ENCODE data around the gene CD276. TPM values are rescaled to one million over a fixed set of nuclear protein-coding genes. Genes with fewer than 3 reads are reported as not detected.
"Not testable (repeated sequence)": the region's sequence is repeated elsewhere in the genome, so short reads cannot be mapped to it uniquely, and the experiment has no call there.

CD276 gene
- total and polyA plus RNA-seq, 5 experiments from 2014 or later = 0.49 to 0.63 TPM; not detected in 3

- ATAC-seq (no peak), DNase-seq (no peak)
- no peak overlapping the region for H3K27ac Mint-ChIP-seq
- no peaks in the 10 kb centered on the region for H3K36me3 Mint-ChIP-seq
- no peak overlapping the region for H3K4me3 Mint-ChIP-seq
- H3K9me3 Mint-ChIP-seq = no peaks in the 10 kb centered on the region
- peaks cover 0 to 2% (median 0%) of the 10 kb centered on the region in 4 donors for H3K4me1 Mint-ChIP-seq
- POLR2A ChIA-PET = no interaction called here
- H3K27me3 Mint-ChIP-seq = peaks cover 5 to 62% (median 23%) of the 10 kb centered on the region in 5 donors
These were observed 33.6 kb downstream of the CD276 start for GRCh38 chr15:73717802-73718201.

GRCh38 chr15:73718694-73719093, 34.5 kb downstream of the CD276 start:
- no peaks in the 10 kb centered on the region for H3K9me3 Mint-ChIP-seq
- ATAC-seq (no peak), DNase-seq (no peak)
- POLR2A ChIA-PET = no interaction called here
- H3K4me1 Mint-ChIP-seq = peaks cover 0 to 2% (median 0%) of the 10 kb centered on the region in 4 donors
- no peak overlapping the region for H3K27ac Mint-ChIP-seq
- H3K27me3 Mint-ChIP-seq = peaks cover 7 to 62% (median 21%) of the 10 kb centered on the region in 5 donors
- no peaks in the 10 kb centered on the region for H3K36me3 Mint-ChIP-seq
- no peak overlapping the region for H3K4me3 Mint-ChIP-seq

- Mint-ChIP-seq H3K4me3 (no peak overlapping the region), H3K36me3 (no peaks in the 10 kb centered on the region), H3K4me1 (peaks cover 0 to 2% (median 0%) of the 10 kb centered on the region in 4 donors), H3K9me3 (no peaks in the 10 kb centered on the region), H3K27ac (no peak overlapping the region), H3K27me3 (peaks cover 9 to 73% (median 32%) of the 10 kb centered on the region in 5 donors)
- POLR2A ChIA-PET = no interaction called here
- ATAC-seq (no peak), DNase-seq (no peak)
These were observed 38.2 kb downstream of the CD276 start for GRCh38 chr15:73722425-73722824.

- no peak for ATAC-seq
- no peaks in the 10 kb centered on the region for H3K9me3 Mint-ChIP-seq
- no peak for DNase-seq
- no peaks in the 10 kb centered on the region for H3K36me3 Mint-ChIP-seq
- POLR2A ChIA-PET = no interaction called here
- no peak overlapping the region for H3K4me3 Mint-ChIP-seq
- H3K27ac Mint-ChIP-seq = peak overlapping the region in 1 of 10 donors; percentile 19
- peaks cover 9 to 73% (median 32%) of the 10 kb centered on the region in 5 donors for H3K27me3 Mint-ChIP-seq
- peaks cover 0 to 2% (median 0%) of the 10 kb centered on the region in 4 donors for H3K4me1 Mint-ChIP-seq
These were observed 39.0 kb downstream of the CD276 start for GRCh38 chr15:73723191-73723590.

- no peaks in the 10 kb centered on the region for H3K4me1 Mint-ChIP-seq
- H3K27ac Mint-ChIP-seq = no peak overlapping the region
- no peaks in the 10 kb centered on the region for H3K36me3 Mint-ChIP-seq
These were observed 40.0 kb downstream of the CD276 start for GRCh38 chr15:73724212-73724611.

GRCh38 chr15:73727330-73727976, 43.3 kb downstream of the CD276 start:
- H3K27me3 Mint-ChIP-seq = peaks cover 4 to 32% (median 14%) of the 10 kb centered on the region in 5 donors
- no peak overlapping the region for H3K27ac Mint-ChIP-seq
- no peak overlapping the region for H3K4me3 Mint-ChIP-seq
- POLR2A ChIA-PET = no interaction called here
- no peaks in the 10 kb centered on the region for H3K4me1 Mint-ChIP-seq
- DNase-seq = no peak
- ATAC-seq = no peak
- no peaks in the 10 kb centered on the region for H3K36me3 Mint-ChIP-seq
- no peaks in the 10 kb centered on the region for H3K9me3 Mint-ChIP-seq

More at GRCh38 chr15:73724212-73724611, 40.0 kb downstream of the CD276 start:
- H3K4me3 Mint-ChIP-seq = no peak overlapping the region
- DNase-seq = no peak
- no peaks in the 10 kb centered on the region for H3K9me3 Mint-ChIP-seq
- ATAC-seq = no peak
- POLR2A ChIA-PET = no interaction called here
- peaks cover 8 to 64% (median 31%) of the 10 kb centered on the region in 5 donors for H3K27me3 Mint-ChIP-seq

GRCh38 chr15:73732051-73732450, 47.9 kb downstream of the CD276 start:
- POLR2A ChIA-PET = not testable (repeated sequence)

GRCh38 chr15:73732930-73733329, 48.7 kb downstream of the CD276 start:
- no peak overlapping the region for H3K27ac Mint-ChIP-seq
- no peaks in the 10 kb centered on the region for H3K4me1 Mint-ChIP-seq
- H3K27me3 Mint-ChIP-seq = peaks cover 0 to 19% (median 6%) of the 10 kb centered on the region in 5 donors
- no peak for DNase-seq
- no peak for ATAC-seq
- POLR2A ChIA-PET = no interaction called here
- no peaks in the 10 kb centered on the region for H3K36me3 Mint-ChIP-seq
- no peak overlapping the region for H3K4me3 Mint-ChIP-seq
- H3K9me3 Mint-ChIP-seq = no peaks in the 10 kb centered on the region

More at GRCh38 chr15:73732051-73732450, 47.9 kb downstream of the CD276 start:
- not testable (repeated sequence) for H3K4me3 Mint-ChIP-seq, H3K9me3 Mint-ChIP-seq, H3K36me3 Mint-ChIP-seq, H3K4me1 Mint-ChIP-seq, H3K27ac Mint-ChIP-seq, DNase-seq, ATAC-seq
- H3K27me3 Mint-ChIP-seq = peaks cover 0 to 18% (median 6%) of the 10 kb centered on the region in 5 donors

GRCh38 chr15:73737535-73737934, 53.4 kb downstream of the CD276 start:
- H3K27me3 Mint-ChIP-seq = peaks cover 2 to 31% (median 13%) of the 10 kb centered on the region in 5 donors
- no peak overlapping the region for H3K4me3 Mint-ChIP-seq
- no peaks in the 10 kb centered on the region for H3K4me1 Mint-ChIP-seq

GRCh38 chr15:73740152-73741048, 56.2 kb downstream of the CD276 start:
- Mint-ChIP-seq H3K4me3 (no peak overlapping the region), H3K36me3 (no peaks in the 10 kb centered on the region), H3K27ac (no peak overlapping the region), H3K27me3 (peaks cover 4 to 29% (median 14%) of the 10 kb centered on the region in 5 donors), H3K4me1 (no peaks in the 10 kb centered on the region), H3K9me3 (no peaks in the 10 kb centered on the region)
- POLR2A ChIA-PET = no interaction called here
- ATAC-seq = no peak
- DNase-seq = no peak

More at GRCh38 chr15:73737535-73737934, 53.4 kb downstream of the CD276 start:
- Mint-ChIP-seq H3K9me3 (no peaks in the 10 kb centered on the region), H3K27ac (no peak overlapping the region), H3K36me3 (no peaks in the 10 kb centered on the region)
- POLR2A ChIA-PET = no interaction called here
- ATAC-seq (no peak), DNase-seq (no peak)

GRCh38 chr15:73741321-73741836, 57.2 kb downstream of the CD276 start:
- DNase-seq (no peak), ATAC-seq (no peak)
- Mint-ChIP-seq H3K36me3 (no peaks in the 10 kb centered on the region), H3K27ac (peak overlapping the region in 1 of 10 donors; percentile 58), H3K27me3 (peaks cover 2 to 29% (median 20%) of the 10 kb centered on the region in 5 donors), H3K4me3 (no peak overlapping the region), H3K9me3 (no peaks in the 10 kb centered on the region), H3K4me1 (no peaks in the 10 kb centered on the region)
- POLR2A ChIA-PET = no interaction called here

- POLR2A ChIA-PET = no interaction called here
- DNase-seq = no peak
- Mint-ChIP-seq H3K27ac (no peak overlapping the region), H3K9me3 (no peaks in the 10 kb centered on the region), H3K36me3 (no peaks in the 10 kb centered on the region), H3K4me3 (no peak overlapping the region), H3K4me1 (no peaks in the 10 kb centered on the region), H3K27me3 (peaks cover 9 to 55% (median 33%) of the 10 kb centered on the region in 5 donors)
- no peak for ATAC-seq
These were observed 60.1 kb downstream of the CD276 start for GRCh38 chr15:73744293-73744692.

- POLR2A ChIA-PET = no interaction called here
- Mint-ChIP-seq H3K4me3 (no peak overlapping the region), H3K9me3 (no peaks in the 10 kb centered on the region), H3K27me3 (peaks cover 9 to 63% (median 40%) of the 10 kb centered on the region in 5 donors), H3K4me1 (no peaks in the 10 kb centered on the region), H3K36me3 (no peaks in the 10 kb centered on the region), H3K27ac (no peak overlapping the region)
- no peak for DNase-seq
- no peak for ATAC-seq
These were observed 60.9 kb downstream of the CD276 start for GRCh38 chr15:73745073-73745472.
